ENCODE measurements around the gene RING1.

Gene RING1

GRCh38 chr6:33173535-33174180, 34.6 kb upstream of the RING1 start:
- TF ChIP-seq REST (IDR thresholded peaks at IDR 0.05; ENCODE audit: insufficient read depth in 1 of 2, low read depth in 2 of 2, low read length in 2 of 2) (no peak), POLR2AphosphoS5 (IDR thresholded peaks at IDR 0.05; ENCODE audit: low read depth, low read length) (no peak), FOXP2 (optimal IDR thresholded peaks at IDR 0.05; ENCODE audit: borderline replicate concordance, extremely low read depth, extremely low read length, insufficient read depth) (no peak), TAF1 (IDR thresholded peaks at IDR 0.05; ENCODE audit: borderline replicate concordance, insufficient read depth, low read length) (no peak), SIN3A (IDR thresholded peaks at IDR 0.05; ENCODE audit: borderline replicate concordance, insufficient read depth, low read length) (no peak)

GRCh38 chr6:33174784-33175183, 33.5 kb upstream of the RING1 start:
- TF ChIP-seq FOXP2 (optimal IDR thresholded peaks at IDR 0.05; ENCODE audit: borderline replicate concordance, extremely low read depth, extremely low read length, insufficient read depth) (no peak), SIN3A (IDR thresholded peaks at IDR 0.05; ENCODE audit: borderline replicate concordance, insufficient read depth, low read length) (no peak), REST (IDR thresholded peaks at IDR 0.05; ENCODE audit: insufficient read depth in 1 of 2, low read depth in 2 of 2, low read length in 2 of 2) (no peak), TAF1 (IDR thresholded peaks at IDR 0.05; ENCODE audit: borderline replicate concordance, insufficient read depth, low read length) (no peak), POLR2AphosphoS5 (IDR thresholded peaks at IDR 0.05; ENCODE audit: low read depth, low read length) (no peak)

GRCh38 chr6:33175436-33176069, 32.7 kb upstream of the RING1 start:
- no peak for TF ChIP-seq REST (IDR thresholded peaks at IDR 0.05; ENCODE audit: insufficient read depth in 1 of 2, low read depth in 2 of 2, low read length in 2 of 2)
- no peak for TF ChIP-seq SIN3A (IDR thresholded peaks at IDR 0.05; ENCODE audit: borderline replicate concordance, insufficient read depth, low read length)
- TF ChIP-seq FOXP2 (optimal IDR thresholded peaks at IDR 0.05; ENCODE audit: borderline replicate concordance, extremely low read depth, extremely low read length, insufficient read depth), result no peak
- no peak for TF ChIP-seq POLR2AphosphoS5 (IDR thresholded peaks at IDR 0.05; ENCODE audit: low read depth, low read length)
- no peak for TF ChIP-seq TAF1 (IDR thresholded peaks at IDR 0.05; ENCODE audit: borderline replicate concordance, insufficient read depth, low read length)

GRCh38 chr6:33176906-33177305, 31.4 kb upstream of the RING1 start:
- TF ChIP-seq POLR2AphosphoS5 (IDR thresholded peaks at IDR 0.05; ENCODE audit: low read depth, low read length) (no peak), SIN3A (IDR thresholded peaks at IDR 0.05; ENCODE audit: borderline replicate concordance, insufficient read depth, low read length) (no peak), REST (IDR thresholded peaks at IDR 0.05; ENCODE audit: insufficient read depth in 1 of 2, low read depth in 2 of 2, low read length in 2 of 2) (no peak)

Measured in PFSK-1 (cell line).